Aorta (tissue), 5 donors: ENCODE results near the gene KIF13A. TPM values are rescaled to one million over a fixed set of nuclear protein-coding genes. Genes with fewer than 3 reads are reported as not detected.
A peak's percentile ranks its signal among the peaks of the same experiment; 100 is the strongest.
"Not testable (repeated sequence)": the region's sequence is repeated elsewhere in the genome, so short reads cannot be mapped to it uniquely, and the experiment has no call there.

Source experiments
- ATAC-seq: fragments of 200-7000 bp; cut with Tn5 transposase; one replicate; pipeline ENCODE4 v1.9.1; 2022; ENCODE audit warnings: moderate library complexity; ENCODE audit not compliant: low FRiP score
- DNase-seq, 2 donors: peaks; one replicate each; pipeline ENCODE4 v3.0.0-alpha.2; 2020
- H3K27ac ChIP-seq, 2 donors: one replicate each; pipeline ENCODE4 v1.5.1; 2013; ENCODE audit warnings: low read length in 2 of 2, mild to moderate bottlenecking in 2 of 2, moderate library complexity in 2 of 2, control low read depth in 1 of 2, inconsistent platforms in 1 of 2, low read depth in 1 of 2
- H3K27me3 ChIP-seq, 2 donors: one replicate each; pipeline ENCODE4 v1.6.1; 2013; ENCODE audit warnings: control low read depth in 1 of 2, low read length in 1 of 2, mild to moderate bottlenecking in 1 of 2, moderate library complexity in 1 of 2; ENCODE audit not compliant: insufficient read depth in 2 of 2, control insufficient read depth in 1 of 2
- H3K36me3 ChIP-seq, 2 donors: one replicate each; pipeline ENCODE4 v1.6.1; 2013; ENCODE audit warnings: control low read depth in 1 of 2, low read length in 1 of 2, mild to moderate bottlenecking in 1 of 2; ENCODE audit not compliant: insufficient read depth in 2 of 2, control insufficient read depth in 1 of 2
- H3K4me1 ChIP-seq, 2 donors: one replicate each; pipeline ENCODE4 v1.6.1; 2013; ENCODE audit warnings: low read length in 2 of 2, control low read depth in 1 of 2, mild to moderate bottlenecking in 1 of 2, moderate library complexity in 1 of 2; ENCODE audit not compliant: insufficient read depth in 2 of 2, control insufficient read depth in 1 of 2
- H3K4me3 ChIP-seq, 2 donors: one replicate each; pipeline ENCODE4 v1.5.1; 2013; ENCODE audit warnings: low read length in 2 of 2, control low read depth in 1 of 2, mild to moderate bottlenecking in 1 of 2
- H3K9me3 ChIP-seq: one replicate; pipeline ENCODE4 v1.6.1; 2013; ENCODE audit warnings: mild to moderate bottlenecking, low read length; ENCODE audit not compliant: control insufficient read depth
- WGBS, 2 donors: extraction: QIAGEN DNeasy Blood & Tissue Kit; methylation state at CpG; one replicate each; pipeline ENCODE4 v1.1.7; 2013; 5-methylcytosine and 5-hydroxymethylcytosine counted together
- intact Hi-C, 2 donors: fragments of 100-400 bp; cut with DNase I; formaldehyde crosslinking; loops; one replicate each; pipeline versions ENCODE4 v1.14.2 to v1.15.0; 2022
- polyA plus RNA-seq, 2 donors: library from polyadenylated mRNA; stranded (reverse); fragments of 200-250 nt; gene quantifications; one replicate each; pipeline ENCODE4 v1.2.3, GENCODE V29; 2013
- total RNA-seq, 2 donors: library from RNA; stranded (reverse); fragmentation: NEBNext Ultra II Directional; extraction: Animal tissue kit (Norgen Biotek cat#: 25700); gene quantifications; one replicate each; pipeline ENCODE4 v1.2.1, GENCODE V29; 2021
- donor health status: healthy with polysubstance abuse.
- donor health status: Bipolar disorder and iron deficiency.
- donor health status: DM: no; HTN: no; CAD: no.
- donor health status: DM: no; HTN: no; CAD: no.
- donor health status: DM: yes; HTN: yes; CAD: no.

Gene KIF13A
- total and polyA plus RNA-seq, 4 donors = 52.6 to 109 (median 72.6) TPM

GRCh38 chr6:17853533-17853932 lies 133.9 kb downstream of the KIF13A start:
- 76 to 81% methylated on average over 2 of the region's 2 CpGs for WGBS, 2 donors
- peaks cover 3 to 8% of the 10 kb centered on the region in 2 donors for H3K36me3 ChIP-seq
- peaks cover 1 to 7% of the 10 kb centered on the region in 2 donors for H3K4me1 ChIP-seq

GRCh38 chr6:17851720-17852161 lies 135.7 kb downstream of the KIF13A start:
- WGBS, 2 donors = 8 to 10% methylated on average over 4 of the region's 4 CpGs
- Histone ChIP-seq H3K9me3 (no peaks in the 10 kb centered on the region), H3K4me3 (no peak overlapping the region), H3K27ac (peak overlapping the region; percentile 63 to 74), H3K36me3 (peaks cover 3 to 8% of the 10 kb centered on the region in 2 donors), H3K4me1 (peaks cover 1 to 4% of the 10 kb centered on the region in 2 donors), H3K27me3 (no peaks in the 10 kb centered on the region)
- intact Hi-C loops = loop anchor here in 1 of 2 donors (5.0 to 10.0 kb wide), 2 partner anchors 136 to 193 kb away; partner anchors contain the start of gene KIF13A
- DNase-seq = no peak
- ATAC-seq = no peak

More at GRCh38 chr6:17853533-17853932, 133.9 kb downstream of the KIF13A start:
- DNase-seq = no peak
- no peak overlapping the region for H3K4me3 ChIP-seq
- no peaks in the 10 kb centered on the region for H3K27me3 ChIP-seq
- intact Hi-C loops = loop anchor here in 1 of 2 donors (5.0 to 10.0 kb wide), 2 partner anchors 134 to 191 kb away; partner anchors contain the start of gene KIF13A
- ATAC-seq = no peak
- H3K27ac ChIP-seq = no peak overlapping the region
- no peaks in the 10 kb centered on the region for H3K9me3 ChIP-seq

DNA sequence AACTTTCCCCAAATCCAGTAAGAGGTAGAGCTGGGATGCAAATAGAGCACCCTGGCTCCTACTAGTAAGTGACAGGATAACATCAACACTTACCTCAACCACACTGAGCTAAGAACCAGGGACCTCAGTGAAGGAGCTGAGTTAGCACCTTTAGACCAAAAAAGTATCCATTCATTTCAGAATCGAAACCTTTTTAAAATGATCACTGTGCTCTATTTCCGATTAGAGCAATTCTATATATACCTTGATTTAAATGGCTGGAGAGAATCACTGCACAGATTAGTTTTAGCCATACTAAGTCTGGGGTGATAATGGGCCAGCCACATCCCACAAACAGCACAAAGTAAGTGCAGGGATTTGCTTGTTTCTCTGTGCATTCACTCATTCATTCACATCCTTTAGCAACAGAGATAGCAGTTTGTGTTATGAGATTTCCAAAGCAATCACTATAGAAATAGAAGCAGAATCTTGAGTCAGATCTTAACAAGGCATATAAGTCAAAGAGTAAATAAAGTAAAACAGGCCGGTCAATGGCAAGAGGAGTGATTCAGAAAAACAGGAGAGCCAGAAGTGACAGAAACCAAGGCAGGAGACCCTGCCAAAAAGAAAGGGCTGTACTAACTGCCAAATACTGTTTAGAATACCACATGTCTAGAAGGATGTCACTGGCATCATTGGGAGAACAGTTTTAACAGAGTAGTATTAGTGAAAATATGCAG lies 136.3 kb downstream of the KIF13A start:
- intact Hi-C loops = loop anchor here in 1 of 2 donors (5.0 to 10.0 kb wide), 2 partner anchors 136 to 194 kb away; partner anchors contain the start of gene KIF13A
- Histone ChIP-seq H3K4me1 (peaks cover 1 to 4% of the 10 kb centered on the region in 2 donors), H3K27me3 (no peaks in the 10 kb centered on the region), H3K36me3 (peaks cover 3 to 8% of the 10 kb centered on the region in 2 donors), H3K27ac (peak overlapping the region; percentile 64 to 74), H3K9me3 (no peaks in the 10 kb centered on the region), H3K4me3 (no peak overlapping the region)
- 43 to 48% methylated on average over 3 of the region's 3 CpGs for WGBS, 2 donors
- ATAC-seq (no peak), DNase-seq (no peak)

- H3K4me1 ChIP-seq = peaks cover 3 to 4% of the 10 kb centered on the region in 2 donors
- H3K36me3 ChIP-seq = peaks cover 0 to 8% of the 10 kb centered on the region in 2 donors
- no peak overlapping the region for H3K4me3 ChIP-seq
- 94 to 95% methylated on average over 5 of the region's 5 CpGs for WGBS, 2 donors
- peak overlapping the region; percentile 12 to 74 for H3K27ac ChIP-seq
- no peak for ATAC-seq
- no peaks in the 10 kb centered on the region for H3K27me3 ChIP-seq
- no peak for DNase-seq
- intact Hi-C loops = loop anchor here in 1 of 2 donors (5.0 to 10.0 kb wide), 2 partner anchors 137 to 195 kb away; partner anchors contain the start of gene KIF13A
- H3K9me3 ChIP-seq = no peaks in the 10 kb centered on the region
Observed at GRCh38 chr6:17850281-17850680, 137.2 kb downstream of the KIF13A start.

DNA sequence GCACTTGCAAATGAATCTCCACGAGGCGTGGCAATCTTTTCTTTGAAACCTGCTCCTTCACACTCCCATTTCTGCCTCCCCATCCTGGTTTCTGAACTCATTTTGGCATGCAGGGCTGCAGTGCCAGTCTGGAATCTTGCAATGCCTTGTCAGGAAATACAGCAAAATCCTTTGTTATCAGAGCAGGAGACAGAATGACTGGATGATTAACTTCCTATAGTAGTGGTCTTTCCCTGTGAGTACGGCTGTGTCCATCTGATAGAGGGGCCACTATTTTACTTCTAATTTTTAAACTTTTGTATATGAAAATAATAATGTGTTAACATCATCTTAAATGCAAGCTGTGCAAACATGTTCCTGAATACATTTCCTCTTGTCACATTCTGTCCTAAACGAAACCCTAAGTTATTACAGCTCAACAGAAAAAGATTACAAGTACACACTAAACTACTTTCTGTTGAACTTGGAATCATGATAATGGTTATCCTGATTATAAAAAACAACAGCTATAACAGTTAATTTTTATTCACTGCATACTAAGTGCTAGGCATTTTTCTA lies 140.2 kb downstream of the KIF13A start:
- ATAC-seq = no peak
- 17 to 20% methylated on average over 4 of the region's 4 CpGs for WGBS, 2 donors
- Histone ChIP-seq H3K4me3 (no peak overlapping the region), H3K36me3 (peaks cover 0 to 8% of the 10 kb centered on the region in 2 donors), H3K9me3 (no peaks in the 10 kb centered on the region), H3K27ac (no peak overlapping the region), H3K27me3 (no peaks in the 10 kb centered on the region), H3K4me1 (peaks cover 3 to 7% of the 10 kb centered on the region in 2 donors)
- no peak for DNase-seq
- intact Hi-C loops = no loop called here

- DNase-seq (no peak), ATAC-seq (no peak)
- intact Hi-C loops = no loop called here
- peaks cover 0 to 8% of the 10 kb centered on the region in 2 donors for H3K36me3 ChIP-seq
- H3K4me1 ChIP-seq = peaks cover 3 to 7% of the 10 kb centered on the region in 2 donors
- no peaks in the 10 kb centered on the region for H3K27me3 ChIP-seq
- no peaks in the 10 kb centered on the region for H3K9me3 ChIP-seq
- H3K4me3 ChIP-seq = no peak overlapping the region
- WGBS, 2 donors = 91 to 95% methylated on average over 4 of the region's 4 CpGs
- H3K27ac ChIP-seq = no peak overlapping the region
Observed at GRCh38 chr6:17846762-17847161, 140.7 kb downstream of the KIF13A start.

- no peak overlapping the region for H3K4me3 ChIP-seq
- DNase-seq = no peak
- H3K9me3 ChIP-seq = no peaks in the 10 kb centered on the region
- H3K27me3 ChIP-seq = no peaks in the 10 kb centered on the region
- H3K27ac ChIP-seq = peak overlapping the region in 1 of 2 donors; percentile 28
- 71 to 77% methylated on average over 4 of the region's 4 CpGs for WGBS, 2 donors
- ATAC-seq = no peak
- H3K36me3 ChIP-seq = peaks cover 0 to 8% of the 10 kb centered on the region in 2 donors
- peaks cover 2 to 3% of the 10 kb centered on the region in 2 donors for H3K4me1 ChIP-seq
- intact Hi-C loops = no loop called here
Observed at GRCh38 chr6:17845598-17845997, 141.8 kb downstream of the KIF13A start.

GRCh38 chr6:17844967-17845366 lies 142.5 kb downstream of the KIF13A start:
- intact Hi-C loops = loop anchor here in 1 of 2 donors (5.0 kb wide), 1 partner anchor 277 kb away; the partner anchor contains the start of gene NHLRC1
- not testable (repeated sequence) for H3K4me3 ChIP-seq, ATAC-seq, H3K27ac ChIP-seq, H3K4me1 ChIP-seq, H3K9me3 ChIP-seq, DNase-seq, H3K36me3 ChIP-seq, H3K27me3 ChIP-seq
- 87 to 89% methylated on average over 7 of the region's 7 CpGs for WGBS, 2 donors
